H9 (cell line): ENCODE data around the gene AIG1. TPM values are rescaled to one million over a fixed set of nuclear protein-coding genes. Genes with fewer than 3 reads are reported as not detected.

Experiments used
- DNase-seq: peaks from one replicate; pipeline ENCODE4 v3.0.0-alpha.2; 2017
- H2AFZ ChIP-seq: one replicate; pipeline ENCODE4 v1.6.1; 2013; ENCODE audit warnings: mild to moderate bottlenecking, low read length, control low read depth, moderate library complexity
- H2AK5ac ChIP-seq: 2 replicates; pipeline ENCODE4 v1.6.1; 2013; ENCODE audit warnings: low read length, control low read depth, mixed read lengths; ENCODE audit not compliant: insufficient read length
- H2BK120ac ChIP-seq: one replicate; pipeline ENCODE4 v1.6.1; 2013; ENCODE audit warnings: low read depth, mild to moderate bottlenecking, low read length, control low read depth, inconsistent platforms; ENCODE audit not compliant: poor library complexity, severe bottlenecking
- H2BK12ac ChIP-seq: 2 replicates; pipeline ENCODE4 v1.6.1; 2013; ENCODE audit warnings: low read length, control low read depth, mixed read lengths, low read depth; ENCODE audit not compliant: insufficient read length
- H2BK15ac ChIP-seq: 2 replicates; pipeline ENCODE4 v1.6.1; 2013; ENCODE audit warnings: low read depth, low read length, control low read depth
- H2BK20ac ChIP-seq: one replicate; pipeline ENCODE4 v1.6.1; 2013; ENCODE audit warnings: low read depth, mild to moderate bottlenecking, low read length, control low read depth, inconsistent platforms; ENCODE audit not compliant: poor library complexity, severe bottlenecking
- H2BK5ac ChIP-seq: 2 replicates; pipeline ENCODE4 v1.6.1; 2013; ENCODE audit warnings: low read length, control low read depth, mixed read lengths; ENCODE audit not compliant: insufficient read length
- H3K14ac ChIP-seq: 2 replicates; pipeline ENCODE4 v1.6.1; 2013; ENCODE audit warnings: low read length, control low read depth; ENCODE audit not compliant: insufficient read depth
- H3K18ac ChIP-seq: 2 replicates; pipeline ENCODE4 v1.6.1; 2013; ENCODE audit warnings: low read depth, mild to moderate bottlenecking, mixed read lengths, low read length, control low read depth; ENCODE audit not compliant: insufficient read length
- H3K23ac ChIP-seq: 2 replicates; pipeline ENCODE4 v1.6.1; 2013; ENCODE audit warnings: low read length, control low read depth, mixed read lengths, low read depth; ENCODE audit not compliant: insufficient read length
- H3K23me2 ChIP-seq: 2 replicates; pipeline ENCODE4 v1.6.1; 2013; ENCODE audit warnings: low read depth, mild to moderate bottlenecking, mixed read lengths, low read length, control low read depth; ENCODE audit not compliant: insufficient read length, poor library complexity, severe bottlenecking
- H3K27ac ChIP-seq: 2 replicates; pipeline ENCODE4 v1.5.1; 2013; ENCODE audit warnings: low read length, control low read depth, mixed read lengths, low read depth; ENCODE audit not compliant: insufficient read length
- H3K27me3 ChIP-seq: 2 replicates; pipeline ENCODE4 v1.6.1; 2013; ENCODE audit warnings: low read length, control low read depth, inconsistent platforms; ENCODE audit not compliant: insufficient read depth
- H3K4ac ChIP-seq: 2 replicates; pipeline ENCODE4 v1.6.1; 2013; ENCODE audit warnings: low read depth, mild to moderate bottlenecking, control low read depth, inconsistent platforms, low read length, moderate library complexity
- H3K4me1 ChIP-seq: 2 replicates; pipeline ENCODE4 v1.6.1; 2013; ENCODE audit warnings: low read length, control low read depth, inconsistent platforms; ENCODE audit not compliant: insufficient read depth
- H3K4me2 ChIP-seq: 2 replicates; pipeline ENCODE4 v1.6.1; 2013; ENCODE audit warnings: low read length, control low read depth, mixed read lengths; ENCODE audit not compliant: insufficient read length, insufficient read depth
- H3K56ac ChIP-seq: 2 replicates; pipeline ENCODE4 v1.6.1; 2013; ENCODE audit warnings: low read depth, mild to moderate bottlenecking, mixed read lengths, low read length, control low read depth; ENCODE audit not compliant: insufficient read length
- H3K79me1 ChIP-seq: 2 replicates; pipeline ENCODE4 v1.6.1; 2013; ENCODE audit warnings: low read depth, mild to moderate bottlenecking, moderate library complexity, low read length, control low read depth, inconsistent platforms; ENCODE audit not compliant: insufficient read depth, poor library complexity, severe bottlenecking
- H3K79me2 ChIP-seq: 2 replicates; pipeline ENCODE4 v1.6.1; 2013; ENCODE audit warnings: low read length, control low read depth, inconsistent platforms; ENCODE audit not compliant: insufficient read depth
- H3K9ac ChIP-seq: 2 replicates; pipeline ENCODE4 v1.6.1; 2013; ENCODE audit warnings: low read length, control low read depth, mixed read lengths; ENCODE audit not compliant: insufficient read length; ENCODE audit errors: extremely low read depth
- H3K9me3 ChIP-seq: one replicate; pipeline ENCODE4 v1.6.1; 2013; ENCODE audit warnings: low read depth, low read length, inconsistent platforms; ENCODE audit not compliant: control insufficient read depth
- H3T11ph ChIP-seq: one replicate; pipeline ENCODE4 v1.6.1; 2013; ENCODE audit warnings: mild to moderate bottlenecking, low read length, control low read depth, inconsistent platforms
- H4K20me1 ChIP-seq: one replicate; pipeline ENCODE4 v1.6.1; 2013; ENCODE audit not compliant: control insufficient read depth, insufficient read length, insufficient read depth
- H4K5ac ChIP-seq: 2 replicates; pipeline ENCODE4 v1.6.1; 2013; ENCODE audit warnings: low read depth, mild to moderate bottlenecking, mixed read lengths, low read length, control low read depth; ENCODE audit not compliant: insufficient read length
- H4K8ac ChIP-seq: replicated peaks from 2 replicates; pipeline ENCODE4 v1.6.1; 2013; ENCODE audit warnings: low read length, control low read depth, mixed read lengths, low read depth; ENCODE audit not compliant: insufficient read length
- H4K91ac ChIP-seq: 2 replicates; pipeline ENCODE4 v1.6.1; 2013; ENCODE audit warnings: low read depth, mild to moderate bottlenecking, moderate library complexity, mixed read lengths, low read length, control low read depth; ENCODE audit not compliant: insufficient read length
- H3K27ac Mint-ChIP-seq, 3 experiments: 2 replicates in 2 of 3; 3 replicates in 1 of 3; pipeline ENCODE4 v1.8.0; 2020 to 2021; ENCODE audit warnings: mixed read lengths in 3 of 3, mild to moderate bottlenecking in 1 of 3, moderate library complexity in 1 of 3
- H3K27me3 Mint-ChIP-seq: 2 replicates; pipeline ENCODE4 v1.8.0; 2021; ENCODE audit warnings: low read depth, mild to moderate bottlenecking, moderate library complexity, mixed read lengths
- H3K36me3 Mint-ChIP-seq, 3 experiments: 2 replicates in 2 of 3; 3 replicates in 1 of 3; pipeline ENCODE4 v1.8.0; 2020 to 2021; ENCODE audit warnings: low read depth in 3 of 3, mixed read lengths in 3 of 3; ENCODE audit not compliant: insufficient read depth in 1 of 3
- H3K4me1 Mint-ChIP-seq, 2 experiments: 2 replicates each; pipeline ENCODE4 v1.8.0; 2020; ENCODE audit warnings: mixed read lengths in 2 of 2
- H3K4me3 Mint-ChIP-seq, 2 experiments: 2 replicates in 1 of 2; 3 replicates in 1 of 2; pipeline ENCODE4 v1.8.0; 2020 to 2021; ENCODE audit warnings: mild to moderate bottlenecking in 2 of 2, mixed read lengths in 2 of 2, moderate library complexity in 1 of 2
- H3K9me3 Mint-ChIP-seq, 2 experiments: 2 replicates in 1 of 2; 3 replicates in 1 of 2; pipeline ENCODE4 v1.8.0; 2020; ENCODE audit warnings: mild to moderate bottlenecking in 2 of 2, mixed read lengths in 2 of 2, moderate library complexity in 1 of 2
- CTCF ChIP-seq: fragments of 200-600 bp; sonication (generic); conservative IDR thresholded peaks from 3 replicates; pipeline ENCODE4 v1.8.0; 2021; ENCODE audit warnings: antibody characterized with exemption, mild to moderate bottlenecking
- WGBS: extraction: QIAGEN DNeasy Blood & Tissue Kit; methylation state at CpG from one replicate; pipeline ENCODE4 v1.1.7; 2013; ENCODE audit warnings: missing lambda C conversion rate, low lambda C conversion rate, mixed read lengths; ENCODE audit not compliant: insufficient read length; ENCODE audit errors: extremely low coverage; 5-methylcytosine and 5-hydroxymethylcytosine counted together
- total RNA-seq: library from RNA; stranded (reverse); gene quantifications from 2 replicates; pipeline ENCODE4 v1.2.1, GENCODE V29; 2021

AIG1 gene
- total RNA-seq, 1 experiment from 2014 or later: 44.6 TPM

GRCh38 chr6:143224516-143224915 is 163.8 kb downstream of the AIG1 start:
- no peak overlapping the region for H2BK5ac ChIP-seq
- H3K4me1 ChIP-seq: no peaks in the 10 kb centered on the region; the same call in 1 of the 2 replicates
- no peak overlapping the region for H3K14ac ChIP-seq
- no peak overlapping the region for H3T11ph ChIP-seq
- no peaks in the 10 kb centered on the region for H3K79me2 ChIP-seq
- no peak overlapping the region for H2BK20ac ChIP-seq
- TF ChIP-seq CTCF: no peak
- H4K91ac ChIP-seq: no peak overlapping the region
- Mint-ChIP-seq H3K4me1 (peaks cover 18 to 23% of the 10 kb centered on the region in 2 experiments), H3K36me3 (peaks cover 0 to 8% (median 0%) of the 10 kb centered on the region in 3 experiments; a peak in 2 of 7 replicates), H3K9me3 (no peaks in the 10 kb centered on the region), H3K4me3 (no peak overlapping the region), H3K27ac (no peak overlapping the region), H3K27me3 (no peaks in the 10 kb centered on the region)
- H2BK12ac ChIP-seq: no peak overlapping the region
- H2BK120ac ChIP-seq: no peak overlapping the region
- no peak overlapping the region for H3K56ac ChIP-seq
- no peak for DNase-seq
- H4K8ac ChIP-seq: no peak overlapping the region
- no peak overlapping the region for H3K4me2 ChIP-seq
- no peak overlapping the region for H3K27ac ChIP-seq
- no peak overlapping the region for H3K9ac ChIP-seq
- no peak overlapping the region for H2AFZ ChIP-seq
- no peaks in the 10 kb centered on the region for H4K20me1 ChIP-seq
- H3K4ac ChIP-seq: no peak overlapping the region
- H4K5ac ChIP-seq: no peak overlapping the region
- H3K23ac ChIP-seq: no peak overlapping the region
- no peak overlapping the region for H3K18ac ChIP-seq
- H3K9me3 ChIP-seq: no peaks in the 10 kb centered on the region
- no peak overlapping the region for H2AK5ac ChIP-seq
- no peaks in the 10 kb centered on the region for H3K79me1 ChIP-seq
- H3K27me3 ChIP-seq: no peaks in the 10 kb centered on the region
- no peak overlapping the region for H2BK15ac ChIP-seq
- WGBS: no CpG with 5 or more reads among the region's 3 CpGs
- H3K23me2 ChIP-seq: no peaks in the 10 kb centered on the region
